C4-2B (cell line): ENCODE results near the gene DEGS1.

ENCODE experiments used
- CTCF ChIP-seq: fragments of 450-650 bp; conservative IDR thresholded peaks from 2 replicates; pipeline ENCODE4 v1.5.1; 2017; ENCODE audit warnings: mild to moderate bottlenecking
- ZFX ChIP-seq: fragments of 450-650 bp; IDR thresholded peaks from 2 replicates; pipeline ENCODE4 v1.6.1; 2017

- TF ChIP-seq CTCF (no peak), ZFX (no peak)
Observed at GRCh38 chr1:224177356-224177999, 5.6 kb upstream of the DEGS1 start.
